Right renal pelvis (tissue), 4 donors: ENCODE results near the gene WDR81. TPM values are rescaled to one million over a fixed set of nuclear protein-coding genes. Genes with fewer than 3 reads are reported as not detected.
"Not testable (repeated sequence)": the region's sequence is repeated elsewhere in the genome, so short reads cannot be mapped to it uniquely, and the experiment has no call there.

Source experiments
- DNase-seq, 4 donors: peaks; one replicate each; pipeline ENCODE4 v3.0.0-alpha.2; 2013; ENCODE audit warnings: low read depth in 4 of 4, low spot score in 3 of 4, missing footprints in 1 of 4
- polyA plus RNA-seq, 4 donors: library from polyadenylated mRNA; unstranded; fragments of 120-200 nt; gene quantifications; one replicate each; pipeline ENCODE4 v1.2.1, GENCODE V29; 2013; ENCODE audit not compliant: insufficient read length in 4 of 4

The WDR81 gene
- polyA plus RNA-seq, 4 donors = 13.5 to 22.2 (median 15.4) TPM

GRCh38 chr17:1712271-1712670 is 12.2 kb upstream of the WDR81 start:
- DNase-seq = no peak

- no peak for DNase-seq
Observed at GRCh38 chr17:1713160-1713877, 11.2 kb upstream of the WDR81 start.

GRCh38 chr17:1713878-1714426 is 10.6 kb upstream of the WDR81 start:
- no peak for DNase-seq

- peak in 3 of 4 donors; percentile 85 to 89 (median 88) for DNase-seq
Observed at GRCh38 chr17:1714427-1714979, 10.0 kb upstream of the WDR81 start.

- DNase-seq = no peak
Observed at GRCh38 chr17:1714980-1715802, 9.3 kb upstream of the WDR81 start.

- no peak for DNase-seq
Observed at GRCh38 chr17:1715803-1716075, 8.8 kb upstream of the WDR81 start.

- peak; percentile 99 for DNase-seq
Observed at GRCh38 chr17:1716076-1716911, 8.2 kb upstream of the WDR81 start.

- peak; percentile 87 to 97 (median 94) for DNase-seq
Observed at GRCh38 chr17:1716912-1717695, 7.4 kb upstream of the WDR81 start.

GRCh38 chr17:1718362-1719165 is 5.9 kb upstream of the WDR81 start:
- DNase-seq = no peak

- no peak for DNase-seq
Observed at GRCh38 chr17:1720856-1721386, 3.6 kb upstream of the WDR81 start.

- not testable (repeated sequence) for DNase-seq
Observed at GRCh38 chr17:1722022-1722421, 2.5 kb upstream of the WDR81 start.

- DNase-seq = no peak
Observed at GRCh38 chr17:1724869-1725641, 551 bp downstream of the WDR81 start.

- no peak for DNase-seq
Observed at GRCh38 chr17:1725642-1726511, 1.4 kb downstream of the WDR81 start.

- no peak for DNase-seq
Observed at GRCh38 chr17:1726626-1727257, 2.2 kb downstream of the WDR81 start.

- DNase-seq = no peak
Observed at GRCh38 chr17:1727258-1727789, 2.8 kb downstream of the WDR81 start.

- DNase-seq = no peak
Observed at GRCh38 chr17:1727876-1728630, 3.5 kb downstream of the WDR81 start.
